ENCODE measurements around the gene PDCL2.

Gene PDCL2

GRCh38 chr4:55538531-55538930 is 53.5 kb downstream of the PDCL2 start:
- no peak for DNase-seq (ENCODE audit: low spot score)

- no peak for DNase-seq (ENCODE audit: low spot score)
Measured at GRCh38 chr4:55534306-55534705, 57.7 kb downstream of the PDCL2 start.

DNA sequence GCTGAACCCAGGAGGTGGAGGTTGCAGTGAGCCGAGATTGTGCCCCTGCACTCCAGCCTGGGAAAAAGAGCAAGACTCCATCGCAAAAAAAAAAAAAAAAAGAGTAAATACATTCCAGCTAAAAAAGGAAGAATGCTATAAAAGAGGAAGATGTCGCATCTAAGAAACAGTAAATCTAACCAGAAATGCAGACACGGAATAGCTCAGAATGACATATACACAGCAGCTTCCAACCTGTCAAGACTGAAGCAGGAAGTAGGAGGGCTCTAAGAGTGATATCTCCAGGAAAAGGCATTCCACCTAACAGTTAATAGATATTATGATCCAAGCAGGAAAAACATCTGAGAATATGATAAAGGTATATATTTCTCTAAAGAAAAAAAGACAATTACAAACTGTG is 61.4 kb downstream of the PDCL2 start:
- DNase-seq (ENCODE audit: low spot score): no peak

DNA sequence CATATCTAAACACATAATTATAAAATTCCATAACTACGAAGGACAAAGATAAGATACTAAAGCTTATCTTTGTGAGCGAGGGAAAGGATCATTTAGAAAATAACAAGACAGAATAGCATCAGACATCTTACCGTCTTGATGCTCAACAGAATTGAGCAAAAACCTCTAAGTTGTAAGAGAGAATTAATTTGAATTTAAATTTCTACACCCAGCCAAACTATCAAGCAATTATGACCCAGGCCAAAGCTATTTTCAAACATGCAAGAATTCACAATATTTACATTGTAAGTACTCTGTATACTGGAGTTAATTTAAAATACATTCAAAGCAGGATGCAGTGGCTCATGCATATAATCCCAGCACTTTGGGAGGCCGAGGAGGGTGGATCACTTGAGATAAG is 61.9 kb downstream of the PDCL2 start:
- no peak for DNase-seq (ENCODE audit: low spot score)

DNA sequence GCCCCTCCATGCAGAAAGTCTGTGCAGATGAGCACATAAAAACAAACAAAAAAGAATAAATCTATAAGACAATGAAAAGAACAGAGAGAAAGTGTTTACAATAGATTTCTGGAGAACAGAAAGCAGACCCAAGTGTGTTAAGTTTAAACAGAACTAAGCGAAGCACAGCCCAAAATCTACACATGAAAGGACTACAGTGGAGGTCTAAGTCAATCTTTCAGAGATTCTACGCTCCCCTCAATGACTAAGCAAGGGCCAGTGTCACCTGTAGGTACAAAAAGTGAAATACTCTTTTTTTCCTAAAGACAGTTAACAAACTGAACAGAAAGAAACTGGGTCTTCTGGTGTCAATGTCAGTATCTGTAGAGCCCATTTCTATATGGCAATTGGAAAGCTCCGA is 63.6 kb downstream of the PDCL2 start:
- DNase-seq (ENCODE audit: low spot score): no peak

DNA sequence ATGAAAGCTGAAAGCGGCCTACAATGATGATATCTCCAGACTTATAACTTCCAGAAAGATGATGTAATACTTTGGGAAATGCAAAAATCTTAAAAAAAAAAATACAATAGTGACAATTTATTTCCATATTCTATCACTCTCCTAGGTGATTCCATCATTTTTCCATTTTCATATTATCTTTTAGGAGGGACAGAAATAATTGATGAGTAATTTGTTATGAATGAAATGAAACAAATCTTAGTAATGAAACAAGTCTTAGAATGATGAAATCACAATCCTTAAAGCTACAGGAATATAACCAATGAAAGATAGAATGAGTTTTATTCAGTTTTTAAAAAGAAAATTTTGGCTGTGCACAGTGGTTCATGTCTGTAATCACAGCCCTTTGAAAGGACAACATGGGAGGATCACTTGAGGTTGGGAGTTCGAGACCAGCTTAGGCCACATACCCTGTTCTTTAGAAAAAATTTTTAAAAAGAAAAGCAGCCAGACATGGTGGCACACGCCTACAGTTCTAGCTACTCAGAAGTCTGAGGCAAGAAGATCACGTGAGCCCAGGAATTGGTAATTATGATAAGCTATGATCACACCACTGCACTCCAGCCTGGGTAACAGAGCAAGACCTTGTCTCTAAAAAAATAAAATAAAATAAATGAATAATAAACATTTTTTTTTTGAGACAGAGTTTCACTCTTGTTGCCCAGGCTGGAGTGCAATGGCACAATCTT is 67.0 kb downstream of the PDCL2 start:
- no peak for DNase-seq (ENCODE audit: low spot score)

GRCh38 chr4:55518442-55518841 is 73.6 kb downstream of the PDCL2 start:
- no peak for DNase-seq (ENCODE audit: low spot score)

DNA sequence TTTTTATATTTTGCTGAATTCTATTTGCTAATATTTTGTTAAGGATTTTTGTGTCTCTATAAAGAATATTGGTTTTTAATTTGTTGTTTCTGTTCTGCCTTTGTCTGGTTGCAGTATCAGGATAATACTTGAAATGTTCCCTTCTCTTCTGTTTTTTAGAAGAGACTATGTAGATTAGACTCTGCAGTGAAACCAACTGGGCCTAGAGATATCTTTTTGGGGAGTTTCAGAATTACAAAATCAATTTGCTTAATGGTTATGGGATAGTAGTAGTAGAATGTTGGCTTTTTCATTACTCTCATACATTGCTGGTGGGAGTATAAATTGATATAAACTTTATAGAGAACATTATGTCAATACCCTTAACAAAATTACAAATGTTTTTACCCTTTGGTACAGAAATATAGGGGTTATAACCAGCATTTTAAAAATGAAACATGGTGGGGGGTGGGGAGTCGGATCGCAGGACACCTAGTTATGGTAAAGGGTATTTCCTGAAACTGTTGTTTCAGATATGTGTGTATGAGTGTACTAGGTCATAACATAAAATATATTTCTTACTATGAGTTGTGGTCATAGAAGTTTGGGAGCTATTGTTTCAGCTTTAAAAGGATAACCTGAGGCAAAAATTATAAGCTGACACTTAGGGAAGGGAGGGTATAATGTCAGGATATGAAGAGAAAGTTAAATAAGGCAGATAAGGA is 74.4 kb downstream of the PDCL2 start:
- DNase-seq (ENCODE audit: low spot score): no peak

DNA sequence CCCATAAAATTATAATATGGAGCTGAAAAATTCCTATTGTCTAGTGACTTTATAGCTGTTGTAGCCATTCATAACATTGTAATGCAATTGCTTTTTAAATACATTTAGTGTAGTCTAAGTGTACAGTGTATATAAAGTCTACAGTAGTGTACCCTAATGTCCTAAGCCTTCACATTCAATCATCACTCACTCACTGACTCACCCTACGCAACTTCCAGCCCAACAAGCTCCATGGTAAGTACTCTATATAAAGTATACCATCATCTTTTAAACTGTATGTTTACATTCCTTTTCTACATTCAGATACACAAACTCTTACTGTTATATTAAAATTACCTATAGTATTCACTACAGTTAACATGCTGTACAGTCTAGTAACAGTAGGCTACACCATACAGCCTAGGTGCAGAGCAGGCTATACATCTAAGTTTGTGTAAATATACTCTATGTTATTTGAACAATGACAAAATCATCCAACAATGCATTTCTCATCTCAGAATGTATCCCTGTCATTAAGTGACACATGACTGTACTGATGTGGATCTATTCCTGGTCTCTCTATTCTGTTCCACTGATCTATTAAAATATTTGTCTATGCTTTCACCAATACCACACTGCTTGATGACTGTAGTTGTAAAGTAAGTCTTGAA is 79.0 kb downstream of the PDCL2 start:
- no peak for DNase-seq (ENCODE audit: low spot score)

DNA sequence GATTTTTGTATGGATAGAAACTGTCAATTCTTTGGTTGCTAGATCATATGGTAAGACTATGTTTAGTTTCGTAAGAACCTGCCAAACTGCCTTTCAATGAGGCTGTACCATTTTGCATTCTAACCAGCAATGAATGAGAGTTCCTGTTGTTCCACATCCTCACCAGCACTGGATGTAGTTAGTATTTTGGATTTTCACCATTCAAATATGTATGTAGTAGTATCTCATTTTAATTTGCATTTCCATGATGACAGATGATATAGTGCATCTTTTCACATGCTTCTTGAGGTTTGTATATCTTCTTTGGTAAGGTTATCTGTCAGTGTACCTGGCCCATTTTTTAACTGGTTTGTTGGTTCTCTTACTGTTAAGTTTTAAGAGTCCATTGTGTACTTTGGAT is 80.0 kb downstream of the PDCL2 start:
- no peak for DNase-seq (ENCODE audit: low spot score)

DNA sequence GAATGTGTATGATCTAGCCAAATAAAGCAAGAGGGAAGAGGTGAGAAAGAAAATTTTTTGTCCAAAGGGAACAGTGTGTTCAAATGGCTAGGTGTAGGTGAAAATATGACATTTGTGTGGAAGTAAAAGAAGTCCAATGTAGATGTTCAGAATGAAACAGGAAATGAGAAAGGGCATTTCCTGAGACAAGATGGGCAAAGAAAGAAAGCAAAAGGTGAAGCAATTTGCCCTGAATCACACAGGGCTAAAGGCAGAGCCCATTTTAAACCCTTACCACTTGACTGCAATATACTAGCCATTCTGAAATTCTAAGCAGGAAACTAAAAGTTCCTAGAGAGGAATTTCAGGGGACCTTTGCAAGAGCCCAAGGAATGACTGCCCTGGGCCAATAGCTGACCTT is 81.4 kb downstream of the PDCL2 start:
- DNase-seq (ENCODE audit: low spot score): no peak

DNA sequence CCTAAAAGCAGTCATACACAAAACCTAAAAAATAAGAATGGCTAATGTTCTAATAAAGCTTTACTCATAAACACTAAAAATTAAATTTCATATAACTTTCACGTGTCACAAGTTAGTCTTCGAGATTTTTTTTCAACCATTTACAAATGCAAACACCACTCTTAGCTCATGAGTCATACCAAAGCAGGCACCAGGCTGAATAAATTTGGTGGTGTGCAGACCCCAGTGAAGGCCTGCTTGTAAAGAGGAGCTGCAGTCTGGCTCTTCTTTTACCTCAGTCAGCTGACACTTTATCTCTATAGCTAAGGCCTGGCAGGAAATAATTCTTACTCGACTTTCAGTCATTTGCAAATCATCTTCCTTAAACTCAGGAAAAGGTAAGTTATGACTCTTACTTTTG is 82.8 kb downstream of the PDCL2 start:
- no peak for DNase-seq (ENCODE audit: low spot score)

- DNase-seq (ENCODE audit: low spot score): no peak
Measured at GRCh38 chr4:55507612-55508011, 84.4 kb downstream of the PDCL2 start.
